H1 (cell line): Measurements from ENCODE around the gene THBS3. TPM values are rescaled to one million over a fixed set of nuclear protein-coding genes. Genes with fewer than 3 reads are reported as not detected.

ENCODE experiments used
- BRCA1 ChIP-seq: IDR thresholded peaks from 2 replicates; pipeline ENCODE4 v1.6.1; 2012; ENCODE audit warnings: low read depth, low read length, improper control_type of control experiment
- CBX5 ChIP-seq: fragments of 300-800, 300-1000 bp; sonication (generic); IDR thresholded peaks from 2 replicates; pipeline ENCODE4 v1.7.1; 2016; ENCODE audit warnings: antibody characterized with exemption, low read length, low read depth
- JUN ChIP-seq: IDR thresholded peaks from 2 replicates; pipeline ENCODE4 v1.6.1; 2011; ENCODE audit warnings: low read depth, mild to moderate bottlenecking, improper control_type of control experiment, low read length
- KDM1A ChIP-seq: fragments of 200-600, 300-600 bp; sonication (generic); IDR thresholded peaks from 2 replicates; pipeline ENCODE4 v1.7.1; 2016; ENCODE audit warnings: mild to moderate bottlenecking, low read length, borderline replicate concordance
- NRF1 ChIP-seq: IDR thresholded peaks from 2 replicates; pipeline ENCODE4 v1.6.1; 2011; ENCODE audit warnings: mild to moderate bottlenecking, low read depth, low read length, improper control_type of control experiment
- PHF8 ChIP-seq: fragments of 200-600 bp; sonication (generic); conservative IDR thresholded peaks from 2 replicates; pipeline ENCODE4 v1.7.1; 2012; ENCODE audit warnings: low read depth, mild to moderate bottlenecking, inconsistent platforms, low read length, moderate library complexity
- SP4 ChIP-seq: IDR thresholded peaks from 2 replicates; pipeline ENCODE4 v1.6.1; 2012; ENCODE audit warnings: low read length, inconsistent platforms
- SRF ChIP-seq: IDR thresholded peaks from 2 replicates; pipeline ENCODE4 v1.6.1; 2011; ENCODE audit warnings: mild to moderate bottlenecking, low read depth, low read length, moderate library complexity
- ZNF274 ChIP-seq: IDR thresholded peaks from 2 replicates; pipeline ENCODE4 v1.7.0; 2012; ENCODE audit warnings: low read length, borderline replicate concordance; ENCODE audit errors: extremely low read depth
- polyA plus RNA-seq, 7 experiments: library from polyadenylated mRNA; depleted of rRNA in 3 of 7; stranded (reverse) in 5 of 7; unstranded in 2 of 7; fragments of >200 nt in 5 of 7; fragments of 200-250 nt in 2 of 7; gene quantifications; 1 replicate in 5 of 7; 2 replicates in 1 of 7; 4 replicates in 1 of 7; pipeline versions ENCODE4 v1.2.1 to v1.2.3, GENCODE V29; 2011 to 2013; ENCODE audit warnings: missing spikeins in 2 of 7, mixed read lengths in 2 of 7
- total RNA-seq: library from RNA; stranded (reverse); fragmentation: NEBNext Ultra II Directional; extraction: Animal tissue kit (Norgen Biotek cat#: 25700); gene quantifications from 2 replicates; pipeline ENCODE4 v1.2.1, GENCODE V29; 2021
- TF ChIP-seq, protein P1 (sequence below), 3 experiments: IDR thresholded peaks; 1 replicate in 2 of 3; 2 replicates in 1 of 3; pipeline versions ENCODE4 v1.5.1 to v1.6.1; 2011; ENCODE audit warnings: low read length in 3 of 3, mild to moderate bottlenecking in 3 of 3, inconsistent platforms in 2 of 3, low read depth in 1 of 3, moderate library complexity in 1 of 3; ENCODE audit not compliant: insufficient read depth in 1 of 3; ENCODE audit errors: control extremely low read depth in 1 of 3
- TF ChIP-seq, protein P2 (sequence below): IDR thresholded peaks from 2 replicates; pipeline ENCODE4 v1.6.1; 2012; ENCODE audit warnings: inconsistent platforms

The THBS3 gene
- total and polyA plus RNA-seq, 2 of the 8 experiments (the other 6 are each of a cell fraction or from before 2014, with no cell fraction given), result 3.0 to 3.5 TPM

DNA sequence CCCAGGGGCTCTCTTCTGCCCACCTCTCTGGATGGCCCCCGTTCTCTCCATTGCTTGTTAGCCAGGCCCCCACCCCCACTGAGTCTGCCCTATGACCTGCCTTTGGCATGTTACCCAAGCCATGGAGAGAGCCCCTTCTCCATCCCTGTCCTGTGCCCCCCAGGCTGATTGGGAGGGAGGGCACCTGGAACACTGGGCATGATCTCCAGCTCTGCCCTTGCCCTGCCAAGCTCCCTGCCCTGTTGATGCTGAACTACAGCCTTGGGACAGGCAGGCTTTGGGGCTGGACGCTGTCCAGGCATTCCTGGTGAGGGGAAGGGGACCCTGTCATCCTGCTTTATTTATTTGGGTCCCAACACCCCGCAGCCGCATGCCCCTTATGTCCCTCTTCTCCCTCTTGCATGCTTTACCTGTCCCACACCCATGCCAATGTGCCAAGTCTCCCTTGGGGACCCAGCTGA is 23.3 kb downstream of the THBS3 start (continued):
- TF ChIP-seq, protein P1, sequence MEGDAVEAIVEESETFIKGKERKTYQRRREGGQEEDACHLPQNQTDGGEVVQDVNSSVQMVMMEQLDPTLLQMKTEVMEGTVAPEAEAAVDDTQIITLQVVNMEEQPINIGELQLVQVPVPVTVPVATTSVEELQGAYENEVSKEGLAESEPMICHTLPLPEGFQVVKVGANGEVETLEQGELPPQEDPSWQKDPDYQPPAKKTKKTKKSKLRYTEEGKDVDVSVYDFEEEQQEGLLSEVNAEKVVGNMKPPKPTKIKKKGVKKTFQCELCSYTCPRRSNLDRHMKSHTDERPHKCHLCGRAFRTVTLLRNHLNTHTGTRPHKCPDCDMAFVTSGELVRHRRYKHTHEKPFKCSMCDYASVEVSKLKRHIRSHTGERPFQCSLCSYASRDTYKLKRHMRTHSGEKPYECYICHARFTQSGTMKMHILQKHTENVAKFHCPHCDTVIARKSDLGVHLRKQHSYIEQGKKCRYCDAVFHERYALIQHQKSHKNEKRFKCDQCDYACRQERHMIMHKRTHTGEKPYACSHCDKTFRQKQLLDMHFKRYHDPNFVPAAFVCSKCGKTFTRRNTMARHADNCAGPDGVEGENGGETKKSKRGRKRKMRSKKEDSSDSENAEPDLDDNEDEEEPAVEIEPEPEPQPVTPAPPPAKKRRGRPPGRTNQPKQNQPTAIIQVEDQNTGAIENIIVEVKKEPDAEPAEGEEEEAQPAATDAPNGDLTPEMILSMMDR (IDR thresholded peaks at IDR 0.05; ENCODE audit: control extremely low read depth in 1 of 3, insufficient read depth in 1 of 3, low read depth in 1 of 3, low read length in 3 of 3), result no peak
- TF ChIP-seq JUN (no peak), BRCA1 (no peak), ZNF274 (no peak), KDM1A (no peak), PHF8 (no peak), NRF1 (no peak), SP4 (no peak), CBX5 (no peak), SRF (no peak)
- TF ChIP-seq, protein P2, sequence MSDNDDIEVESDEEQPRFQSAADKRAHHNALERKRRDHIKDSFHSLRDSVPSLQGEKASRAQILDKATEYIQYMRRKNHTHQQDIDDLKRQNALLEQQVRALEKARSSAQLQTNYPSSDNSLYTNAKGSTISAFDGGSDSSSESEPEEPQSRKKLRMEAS, result no peak
